Renal pelvis (tissue), 4 donors: Measurements from ENCODE around the gene MAMSTR. TPM values are rescaled to one million over a fixed set of nuclear protein-coding genes. Genes with fewer than 3 reads are reported as not detected.

ENCODE experiments used
- DNase-seq: peaks from one replicate; pipeline ENCODE4 v3.0.0-alpha.2; 2013
- polyA plus RNA-seq, 3 donors: library from polyadenylated mRNA; unstranded; fragments of 120-200 nt; gene quantifications; one replicate each; pipeline ENCODE4 v1.2.1, GENCODE V29; 2013; ENCODE audit not compliant: insufficient read length in 3 of 3

Gene MAMSTR
- polyA plus RNA-seq, 3 donors = 5.7 to 8.0 (median 7.1) TPM

DNA sequence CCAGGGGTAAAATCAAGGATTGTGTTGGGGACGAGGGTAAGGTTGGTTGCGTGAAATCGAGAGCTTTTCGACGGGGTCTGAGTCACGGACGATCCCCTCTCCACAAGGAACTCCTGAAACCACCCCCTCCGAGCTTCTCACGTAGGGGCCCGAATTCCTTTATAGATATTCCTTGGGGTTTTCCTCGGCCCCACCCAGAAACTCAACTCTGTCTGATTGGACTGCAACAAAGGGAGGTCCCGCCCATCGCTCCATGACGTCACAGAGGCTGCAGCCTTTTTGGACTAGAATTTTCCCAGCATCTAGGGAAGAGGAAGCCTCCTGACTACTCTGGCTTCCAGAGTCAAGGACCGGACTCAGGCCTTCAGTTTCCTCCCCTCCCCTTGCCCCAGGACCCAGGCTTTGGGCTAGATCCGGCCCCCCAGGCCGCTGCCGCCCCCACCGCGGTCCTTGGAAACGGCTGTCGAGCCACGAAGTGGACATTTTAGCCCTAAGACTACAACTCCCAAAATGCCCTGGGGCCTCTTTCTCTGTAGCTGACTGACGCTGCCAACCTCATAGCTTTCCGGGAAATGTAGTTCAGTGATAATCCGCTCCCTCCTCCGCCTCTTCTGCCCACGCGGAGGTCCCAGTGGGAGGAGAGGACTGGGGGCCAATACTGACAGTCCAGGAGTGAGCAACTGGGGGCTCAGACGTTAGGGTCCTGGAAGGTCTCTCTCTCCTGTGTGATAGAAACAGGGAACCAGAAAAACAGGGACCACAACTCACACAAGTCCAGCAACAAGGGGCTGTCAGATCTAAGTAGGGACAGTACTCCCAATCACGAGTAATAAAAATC lies 27.4 kb upstream of the MAMSTR start, which contains the start of gene IZUMO1:
IZUMO1 (minus strand) TSS at position 172 of the 838 bp plus-strand sequence. CDS start 1,050 bp downstream, outside the sequence.
- DNase-seq = peak; percentile 88

DNA sequence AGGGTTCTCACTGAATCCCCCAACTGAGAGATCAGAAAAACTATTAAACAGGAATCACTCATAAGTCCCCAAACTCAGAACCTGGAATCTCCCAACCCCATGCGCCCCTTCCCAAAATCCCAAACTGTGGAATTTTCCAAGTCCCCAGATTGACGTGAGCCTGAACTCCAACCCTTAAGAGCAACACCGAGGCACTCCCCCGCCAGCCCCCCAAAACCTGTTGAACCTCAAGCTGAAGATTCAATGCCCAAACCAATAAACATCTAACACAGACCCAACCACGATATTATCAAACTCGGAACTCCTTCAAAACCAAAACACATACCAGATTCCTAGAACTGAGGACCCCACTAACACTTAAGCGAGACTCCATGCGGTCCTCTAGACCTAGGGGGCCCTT lies 26.6 kb upstream of the MAMSTR start:
- DNase-seq = no peak

DNA sequence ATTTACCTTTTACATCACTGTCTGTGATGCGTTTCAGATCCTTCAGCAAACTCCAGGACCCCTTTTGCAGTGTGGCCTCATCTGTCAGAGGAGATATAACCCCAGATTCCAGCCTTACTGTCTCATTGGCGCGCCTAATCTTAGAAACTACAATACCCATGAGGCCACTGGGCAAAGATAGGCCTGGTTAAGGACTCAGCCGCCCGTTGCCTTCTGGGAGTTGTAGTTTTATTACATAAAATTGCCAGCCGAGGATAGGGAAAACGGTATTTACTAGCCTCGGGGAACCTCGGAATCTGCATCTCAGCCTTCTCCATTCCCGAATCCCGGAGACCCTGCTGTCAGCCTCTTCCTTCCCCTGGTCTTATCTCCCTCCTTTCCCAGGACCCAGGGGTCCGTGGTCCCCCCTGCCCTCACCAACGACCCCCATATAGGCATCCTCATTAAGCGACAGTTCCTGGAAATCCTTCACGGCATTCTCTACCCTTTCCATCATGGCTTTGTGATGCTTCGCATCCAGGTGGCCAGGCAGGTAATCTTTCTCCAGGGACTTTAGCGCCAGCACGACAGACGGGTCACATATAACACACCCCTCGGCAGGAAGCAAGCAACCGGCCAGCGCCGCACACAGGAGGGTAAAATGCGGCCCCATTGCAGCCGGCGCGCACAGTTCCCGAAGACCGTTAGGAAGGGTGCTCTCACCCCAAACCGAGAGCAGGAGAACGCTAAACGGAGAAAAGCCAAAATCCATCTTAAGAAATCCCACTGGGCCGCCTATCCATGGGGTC lies 25.9 kb upstream of the MAMSTR start:
- no peak for DNase-seq

DNA sequence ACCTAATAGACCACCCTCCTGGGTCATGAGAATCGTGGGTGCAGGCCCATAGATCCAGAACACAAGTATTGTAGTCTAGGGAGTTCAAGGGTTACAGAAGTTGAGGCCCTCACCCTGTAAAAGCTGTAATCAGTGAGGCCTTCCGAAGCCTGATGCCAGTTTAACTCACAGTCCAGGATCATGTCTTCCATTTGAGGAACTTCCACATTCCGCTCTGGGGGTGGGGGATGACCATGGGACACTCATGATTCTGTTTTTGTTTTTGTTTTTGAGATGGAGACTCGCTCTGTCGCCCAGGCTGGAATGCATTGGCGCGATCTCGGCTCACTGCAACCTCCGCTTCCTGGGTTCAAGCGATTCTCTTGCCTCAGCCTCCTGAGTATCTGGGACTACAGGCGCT lies 22.6 kb upstream of the MAMSTR start:
- DNase-seq = no peak

DNA sequence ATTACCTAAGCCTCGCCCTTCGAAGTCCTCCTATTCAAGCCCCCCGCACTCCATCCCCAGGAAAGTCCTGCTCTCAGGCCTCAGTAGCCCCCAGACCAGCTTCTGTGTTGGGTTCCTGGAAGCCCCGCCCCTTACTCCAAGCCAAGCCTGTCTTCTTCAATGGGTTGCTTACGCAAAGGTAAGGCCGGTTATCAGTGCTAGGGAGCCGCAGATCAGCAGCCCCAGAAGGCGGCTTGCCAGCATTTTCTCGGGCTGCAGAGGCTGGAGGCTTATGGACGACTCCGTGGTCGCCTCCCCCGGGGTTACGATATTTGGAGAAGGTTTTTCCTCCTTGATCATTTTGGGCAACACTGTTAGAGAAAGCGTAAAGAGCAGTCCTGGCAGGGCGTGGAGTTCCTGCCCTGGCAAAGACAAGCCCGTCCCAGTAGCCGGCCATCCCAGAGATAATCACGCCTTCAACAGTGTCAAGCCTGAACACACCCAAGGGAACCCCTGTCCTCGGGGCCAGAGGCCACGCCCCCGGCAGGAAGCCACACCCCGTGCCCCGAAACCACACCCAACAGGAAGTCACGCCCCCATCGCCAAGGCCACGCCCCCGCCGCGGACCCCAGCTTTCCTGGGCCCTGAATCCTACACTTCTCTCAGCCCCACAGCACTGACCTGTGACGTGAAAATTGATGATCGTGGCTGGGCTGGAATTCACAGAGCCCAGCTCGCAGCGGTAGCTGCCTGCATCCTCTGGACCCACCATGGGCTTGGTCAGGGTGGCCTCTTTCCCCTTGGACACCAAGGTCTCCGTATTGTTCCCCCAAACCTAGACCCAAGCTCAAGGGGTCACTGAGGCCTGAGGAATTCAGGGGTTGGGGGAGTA lies 21.8 kb upstream of the MAMSTR start:
- no peak for DNase-seq

DNA sequence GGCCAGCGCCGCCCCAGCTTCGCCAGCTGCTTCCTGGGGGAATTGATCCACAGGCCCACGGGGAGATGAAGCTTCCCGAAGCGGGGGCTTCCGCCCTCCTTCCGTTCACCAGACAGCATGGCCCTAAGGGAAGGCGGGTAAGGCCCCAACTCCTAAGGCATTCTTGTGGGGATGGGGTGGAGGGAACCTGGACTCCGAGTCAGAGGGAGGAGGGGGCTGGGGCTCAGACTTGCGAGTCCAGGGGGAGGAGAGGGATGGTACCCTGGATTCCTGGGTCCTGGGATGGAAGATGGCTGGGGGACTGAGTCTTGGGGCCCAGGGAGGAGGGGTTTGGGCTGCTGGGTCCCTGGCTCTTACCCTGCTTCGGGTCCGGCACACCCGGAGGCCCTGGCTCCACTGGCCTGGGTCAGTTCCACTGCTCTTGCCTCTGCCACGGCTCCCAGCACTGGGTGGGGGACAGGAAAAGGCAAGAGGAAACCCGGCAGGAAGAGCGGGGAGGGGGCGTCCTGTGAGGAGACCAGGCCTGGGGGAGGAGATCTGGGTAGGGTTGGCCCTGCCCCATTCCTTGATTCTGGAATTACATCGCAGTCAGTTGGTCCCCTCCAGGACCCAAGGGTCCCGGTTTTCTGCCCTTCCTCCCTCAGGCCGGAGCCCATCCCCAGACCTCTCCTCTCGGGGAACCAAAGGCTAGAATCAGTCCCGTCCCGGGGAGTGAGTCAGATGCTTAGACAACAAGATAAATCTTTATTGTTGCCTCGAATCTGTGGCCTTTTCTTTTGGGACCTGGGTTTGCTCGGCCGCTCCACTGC lies 20.8 kb upstream of the MAMSTR start, which contains the start of gene RASIP1:
RASIP1 (minus strand) TSS at position 447 of the 809 bp plus-strand sequence; CDS start at position 119, 328 bp downstream.
- no peak for DNase-seq

DNA sequence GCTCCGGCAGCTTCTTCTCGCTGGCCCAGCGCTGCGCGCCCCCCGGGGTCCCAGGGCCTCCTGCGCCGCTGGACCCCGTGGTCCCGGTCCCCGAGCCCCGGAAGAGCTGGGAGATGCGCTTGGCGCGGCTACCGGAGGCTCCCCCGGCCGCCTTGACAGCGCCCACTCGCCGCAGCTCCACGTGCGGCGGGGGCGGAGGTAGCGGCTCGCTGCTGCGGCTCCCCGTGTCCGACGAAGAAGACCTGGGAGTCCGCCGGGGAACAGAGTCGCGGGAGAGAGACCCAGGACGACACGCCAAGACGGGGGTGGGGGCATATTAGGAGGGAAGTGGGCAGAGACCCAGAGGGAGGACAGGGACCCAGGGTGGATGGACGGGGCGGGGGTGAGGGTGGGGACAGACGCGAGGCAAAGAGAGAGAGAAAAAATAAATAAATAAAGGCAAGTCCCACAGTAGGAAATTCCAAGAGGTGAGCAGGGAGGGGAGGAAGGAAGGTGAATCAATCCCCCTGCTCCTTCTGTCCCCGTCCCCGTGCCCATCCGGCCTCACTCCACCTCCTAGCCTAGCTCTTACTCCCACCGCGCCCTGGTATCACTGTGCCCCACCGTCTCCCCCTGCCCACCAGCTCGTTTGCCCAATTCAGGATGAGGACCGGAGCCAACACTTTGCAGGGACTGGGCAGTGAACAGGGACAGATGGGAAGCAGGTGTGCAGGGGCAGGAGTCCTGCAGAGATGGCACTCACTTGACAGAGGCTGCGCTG lies 20.1 kb upstream of the MAMSTR start:
- DNase-seq = no peak

DNA sequence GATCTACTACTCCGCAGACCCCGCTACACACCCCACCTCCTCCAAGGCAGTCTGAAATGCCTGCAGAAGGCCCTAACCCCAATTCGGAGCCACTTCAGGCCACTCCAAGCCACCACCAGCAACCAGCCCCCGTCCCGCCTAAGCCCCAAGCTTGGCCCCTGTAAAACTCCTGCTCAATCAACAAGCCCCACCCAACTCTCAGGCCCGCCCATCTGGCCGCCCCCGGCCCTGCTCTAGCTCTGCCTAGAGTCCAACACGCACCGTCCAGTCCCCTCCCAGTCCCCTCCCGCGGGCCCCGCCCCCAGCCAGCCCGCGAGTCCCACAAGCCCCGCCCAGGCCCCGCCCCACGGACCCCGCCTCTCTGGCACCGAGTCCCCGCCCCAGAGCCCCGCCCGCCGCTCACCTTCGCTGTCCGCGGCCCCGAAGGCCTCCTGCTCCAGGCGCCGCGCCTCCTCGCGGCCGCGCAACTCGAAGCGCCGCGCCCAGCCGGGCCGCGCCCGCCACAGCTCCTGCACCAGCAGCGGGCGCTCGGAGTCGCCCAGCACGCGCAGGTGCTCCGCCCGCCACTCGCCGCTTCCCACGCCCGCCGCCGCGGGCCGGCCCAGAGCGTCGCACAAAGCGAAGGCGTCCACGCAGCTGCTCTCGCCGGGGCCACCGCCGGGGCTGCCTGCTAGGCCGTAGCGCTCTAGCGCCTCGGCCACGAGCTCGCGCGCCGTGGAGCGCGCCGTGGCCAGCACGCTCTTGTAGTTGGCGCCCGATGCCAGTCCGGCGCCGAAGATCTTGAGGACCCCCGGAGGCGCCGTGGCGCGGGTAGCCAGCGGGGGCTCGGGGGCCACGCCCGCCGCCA lies 19.3 kb upstream of the MAMSTR start:
- DNase-seq = peak; percentile 91

DNA sequence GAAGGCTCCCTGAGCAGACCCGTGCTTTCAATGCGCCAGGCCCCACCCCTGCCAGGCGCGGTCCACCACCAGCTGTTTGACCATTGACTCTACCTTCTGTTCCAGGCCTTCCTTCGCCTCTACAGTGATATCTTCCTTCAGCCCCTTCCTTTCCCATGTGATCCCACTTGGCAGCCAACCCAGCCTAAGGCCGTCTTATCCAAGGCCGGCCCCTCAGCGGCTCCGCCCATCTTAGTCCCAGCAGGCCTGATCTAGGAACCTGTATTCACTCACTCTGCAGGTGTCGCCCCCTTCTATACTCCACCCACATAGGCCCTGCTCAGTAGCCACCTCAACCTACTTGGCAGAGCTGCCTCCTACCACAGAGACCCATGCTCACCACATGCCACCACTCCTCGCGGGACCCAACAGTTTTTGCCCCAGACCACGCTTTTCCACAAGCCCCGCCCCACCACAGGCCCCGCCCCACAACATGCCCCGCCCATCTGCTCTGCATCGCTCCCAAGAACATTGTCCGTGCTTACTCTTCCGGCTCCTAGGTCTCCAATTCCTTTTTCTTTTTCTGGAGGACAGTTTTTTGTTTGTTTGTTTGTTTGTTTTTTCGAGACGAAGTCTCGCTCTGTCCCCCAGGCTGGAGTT lies 18.0 kb upstream of the MAMSTR start:
- DNase-seq = no peak

DNA sequence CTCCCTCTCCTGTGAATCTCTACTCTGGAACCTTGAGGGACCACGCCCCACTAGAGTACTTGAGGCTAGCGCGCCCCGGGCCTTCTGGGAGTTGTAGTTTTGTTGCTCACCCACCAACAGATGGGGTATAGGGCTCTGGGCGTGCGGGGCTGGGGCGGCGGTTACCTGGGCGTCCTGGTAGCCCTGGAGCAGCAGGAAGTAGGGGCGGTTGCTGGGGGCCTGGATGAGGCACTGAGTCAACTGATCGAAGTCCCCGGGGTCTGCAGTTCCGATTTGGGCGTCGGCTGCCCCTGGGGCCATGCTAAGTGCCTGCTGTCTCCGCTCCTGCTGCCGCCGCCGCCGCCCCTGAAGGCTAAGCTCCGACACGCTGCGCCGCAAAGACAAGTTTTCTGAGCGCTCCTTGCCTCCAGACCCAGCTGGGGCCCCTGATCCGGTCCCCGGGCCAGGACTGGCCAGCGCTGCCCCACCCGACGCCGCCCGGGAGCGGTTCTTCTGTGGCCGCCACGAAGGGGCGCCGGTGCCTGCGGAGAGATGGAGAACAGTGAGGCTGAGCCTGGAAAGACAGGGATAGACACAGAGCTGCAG lies 15.6 kb upstream of the MAMSTR start:
- DNase-seq = no peak

DNA sequence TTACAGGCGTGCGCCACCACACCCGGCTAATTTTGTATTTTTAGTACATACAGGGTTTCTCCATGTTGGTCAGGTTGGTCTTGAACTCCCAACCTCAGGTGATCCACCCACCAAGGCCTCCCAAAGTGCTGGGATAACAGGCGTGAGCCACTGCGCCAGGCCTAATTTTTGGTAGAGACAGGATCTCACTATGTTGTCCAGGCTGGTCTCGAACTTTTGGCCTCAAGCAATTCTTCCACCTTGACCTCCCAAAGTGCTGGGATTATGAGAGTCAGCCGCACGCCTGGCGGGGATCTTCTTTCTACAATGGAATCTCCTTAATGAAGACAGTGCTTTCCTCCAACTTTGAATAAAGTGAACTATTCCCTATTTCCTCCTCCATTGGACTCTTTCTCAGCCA lies 15.1 kb upstream of the MAMSTR start:
- DNase-seq = no peak

DNA sequence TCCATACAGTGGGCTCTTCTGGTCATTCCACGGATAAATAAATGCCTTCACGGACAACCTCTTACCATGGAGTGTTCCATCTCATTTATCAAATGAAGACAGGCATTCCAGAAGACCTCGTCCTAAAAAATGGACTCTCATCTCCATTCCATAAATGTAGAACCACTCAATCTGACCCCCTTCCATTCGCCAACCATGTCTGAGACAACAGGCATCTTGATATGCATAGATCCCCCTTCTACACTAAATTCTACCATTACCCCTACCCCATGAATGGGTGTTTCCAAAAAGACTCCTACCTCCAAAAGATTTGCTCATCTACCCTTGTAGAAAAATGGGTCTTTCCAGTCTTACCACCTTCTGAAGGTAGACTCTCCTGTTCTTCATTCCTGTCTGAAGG lies 11.9 kb upstream of the MAMSTR start:
- no peak for DNase-seq

DNA sequence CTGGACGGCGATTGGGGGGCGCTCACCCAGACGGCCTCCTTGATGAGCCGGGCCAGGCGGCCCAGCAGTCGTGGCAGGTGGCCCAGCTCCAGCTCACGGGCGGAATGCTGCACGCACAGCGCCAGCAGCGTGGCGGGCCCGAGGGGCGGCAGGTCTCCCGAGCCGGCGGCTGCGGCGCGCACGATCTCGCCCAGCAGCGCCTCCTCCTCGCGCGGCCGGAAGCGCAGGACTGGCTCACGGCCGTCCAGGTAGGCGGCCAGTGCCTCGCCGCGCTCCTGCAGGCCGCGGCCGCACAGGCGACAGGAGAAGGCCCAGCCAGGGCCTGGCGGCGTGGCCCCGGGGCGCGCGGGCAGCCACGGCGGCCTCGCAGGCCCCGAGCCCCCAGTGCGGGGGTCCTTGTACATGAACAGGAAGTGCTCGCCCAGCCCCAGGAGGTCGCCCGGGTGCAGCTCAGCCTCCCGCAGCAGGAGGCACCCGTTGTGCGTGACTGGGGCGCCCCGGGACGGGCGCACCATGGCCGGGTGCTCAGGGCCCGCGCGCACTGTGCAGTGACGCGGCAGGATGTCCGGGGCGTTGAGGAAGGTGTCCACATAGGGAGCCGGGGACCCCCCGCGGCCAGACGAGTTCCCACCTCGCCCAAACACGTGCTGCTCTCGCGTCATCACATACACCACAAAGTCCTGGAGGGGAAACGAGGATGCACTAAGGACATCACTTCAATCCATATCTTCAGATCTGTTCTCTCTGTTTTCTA lies 9.6 kb upstream of the MAMSTR start:
- DNase-seq = no peak

DNA sequence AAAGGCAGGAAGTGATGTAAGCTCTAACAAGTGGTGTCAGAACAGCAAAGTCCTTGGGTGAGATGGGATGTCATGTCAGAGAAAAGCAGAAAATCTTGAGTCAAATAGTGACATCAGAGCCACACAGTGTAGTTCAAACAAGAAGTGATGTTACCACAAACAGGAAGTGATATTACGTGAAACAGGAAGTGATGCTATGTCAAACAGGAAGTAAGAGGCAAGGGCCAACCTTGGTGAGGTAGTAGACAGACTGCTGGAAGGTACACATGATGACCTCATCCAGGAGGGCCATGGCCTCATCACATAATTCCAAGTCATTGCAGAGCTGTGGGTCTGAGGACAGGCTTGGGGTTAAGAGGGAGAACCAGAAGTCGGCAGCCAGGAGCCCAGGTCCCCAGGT lies 7.0 kb upstream of the MAMSTR start:
- no peak for DNase-seq

DNA sequence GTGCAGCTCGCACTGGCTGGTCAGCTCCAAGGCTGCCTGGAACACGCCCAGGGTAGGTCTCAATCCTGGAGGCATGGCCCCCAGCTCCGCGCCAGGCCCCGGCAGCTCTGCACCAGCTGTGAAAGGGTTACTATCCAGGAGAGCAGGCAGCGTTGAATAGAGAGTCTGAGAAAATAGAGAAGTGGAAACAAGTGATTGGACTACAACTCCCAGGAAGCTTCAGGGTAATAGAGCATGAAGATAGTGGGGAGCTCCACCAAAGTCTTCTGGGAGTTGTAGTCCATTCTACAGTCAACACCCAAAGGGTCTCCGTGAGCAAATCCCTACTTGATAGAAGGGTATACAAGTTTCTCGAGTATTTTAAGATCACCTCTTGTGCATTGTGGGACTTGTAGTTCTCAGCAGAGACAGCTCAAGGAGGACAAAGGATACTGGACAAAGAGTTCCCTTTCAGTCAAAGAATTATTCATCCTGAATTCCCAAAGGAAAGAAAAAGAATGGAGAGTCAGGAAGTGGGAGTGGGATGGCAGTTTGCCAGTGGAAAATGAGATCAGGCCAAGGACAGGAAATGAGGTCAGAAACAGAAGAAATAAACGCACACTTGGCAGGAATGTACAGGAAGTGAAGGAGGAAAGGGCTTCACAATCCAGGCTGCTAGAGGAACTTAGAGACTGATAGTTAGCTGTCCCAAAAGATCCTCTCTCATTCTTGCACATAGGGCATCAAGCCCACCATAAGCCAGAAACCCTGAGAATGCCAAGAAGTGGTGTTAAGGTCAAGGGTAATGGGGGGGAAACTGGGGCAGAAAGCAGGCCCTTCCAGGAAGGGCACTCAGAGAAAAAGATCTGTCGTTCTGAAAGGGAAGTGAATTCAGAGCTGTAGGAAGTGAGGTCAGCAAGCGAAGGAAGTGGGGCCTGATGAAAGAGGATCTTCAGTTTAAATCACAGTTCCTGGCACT lies 5.5 kb upstream of the MAMSTR start:
- DNase-seq = peak; percentile 88

DNA sequence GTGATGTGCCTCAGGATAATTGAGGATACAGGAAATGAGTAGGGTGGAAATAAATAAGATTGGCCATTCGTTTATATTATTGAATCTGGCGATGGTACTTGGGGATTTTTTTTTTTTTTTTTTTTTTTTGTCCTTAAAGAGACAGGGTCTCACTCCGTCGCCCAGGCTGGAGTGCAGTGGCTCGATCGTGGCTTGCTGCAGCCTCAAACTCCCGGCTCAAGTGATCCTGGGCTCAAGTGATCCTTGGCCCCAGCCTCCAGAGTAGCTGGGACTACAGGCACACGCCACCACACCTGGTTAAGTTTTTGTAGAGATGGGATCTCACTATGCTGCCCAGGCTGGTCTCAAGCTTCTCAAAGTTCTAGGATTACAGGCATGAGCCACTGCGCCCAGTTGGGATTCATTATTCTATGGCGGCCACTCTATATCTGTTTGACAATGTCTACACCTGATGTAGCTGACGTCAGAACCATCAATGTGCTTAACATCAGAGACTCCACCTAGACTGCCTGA lies 2.7 kb upstream of the MAMSTR start:
- DNase-seq = no peak
